NCI-H774 (cell line): Measurements from ENCODE around the gene CNTN2.

Experiments used
- DNase-seq: peaks from one replicate; lab custom pipeline; 2025; lab: John Stamatoyannopoulos, UW

CNTN2 gene

GRCh38 chr1:205054013-205054412, 11.0 kb downstream of the CNTN2 start:
- DNase-seq, result no peak

- DNase-seq, result no peak
These were observed 13.2 kb downstream of the CNTN2 start for GRCh38 chr1:205056188-205056611.

GRCh38 chr1:205056956-205057568, 14.1 kb downstream of the CNTN2 start:
- no peak for DNase-seq

GRCh38 chr1:205057808-205058575, 15.0 kb downstream of the CNTN2 start:
- DNase-seq, result no peak

DNA sequence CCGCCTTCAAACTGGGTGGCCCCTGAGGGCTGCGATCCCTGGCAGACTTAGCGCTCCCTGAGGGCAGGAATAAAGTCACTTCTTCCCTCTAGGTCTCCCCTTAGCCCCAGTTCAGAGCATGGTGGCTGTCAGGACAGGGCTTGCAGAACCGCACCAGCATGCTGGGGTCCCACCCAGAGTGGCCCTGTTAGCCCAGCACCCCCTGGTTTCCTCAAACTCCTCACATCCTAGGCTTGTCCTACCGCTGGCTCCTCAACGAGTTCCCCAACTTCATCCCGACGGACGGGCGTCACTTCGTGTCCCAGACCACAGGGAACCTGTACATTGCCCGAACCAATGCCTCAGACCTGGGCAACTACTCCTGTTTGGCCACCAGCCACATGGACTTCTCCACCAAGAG, 15.8 kb downstream of the CNTN2 start:
- no peak for DNase-seq

DNA sequence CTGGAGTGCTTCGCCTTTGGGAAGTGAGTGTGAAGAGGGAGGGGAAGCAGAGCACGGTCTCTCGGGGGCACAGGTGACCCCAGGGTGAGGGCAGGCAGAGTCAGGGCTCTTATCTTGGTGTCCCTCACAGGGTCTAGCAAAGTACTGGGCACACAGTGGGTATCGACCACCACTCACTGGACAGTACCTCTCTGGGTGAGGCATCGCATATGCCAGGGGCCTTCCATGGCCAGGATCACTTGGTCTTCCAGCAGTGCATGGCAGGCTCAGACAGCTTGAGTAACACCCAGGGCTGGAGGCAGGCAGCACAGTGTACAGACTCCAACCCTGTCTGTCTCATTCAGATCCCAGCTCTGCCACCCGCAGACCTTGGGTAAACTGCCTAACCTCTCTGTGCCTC, 16.6 kb downstream of the CNTN2 start:
- no peak for DNase-seq

GRCh38 chr1:205060746-205061145, 17.7 kb downstream of the CNTN2 start:
- no peak for DNase-seq

- DNase-seq, result no peak
These were observed 18.2 kb downstream of the CNTN2 start for GRCh38 chr1:205061227-205061626.

GRCh38 chr1:205061665-205062069, 18.7 kb downstream of the CNTN2 start:
- DNase-seq, result peak; percentile 64

GRCh38 chr1:205062319-205062718, 19.3 kb downstream of the CNTN2 start:
- no peak for DNase-seq

DNA sequence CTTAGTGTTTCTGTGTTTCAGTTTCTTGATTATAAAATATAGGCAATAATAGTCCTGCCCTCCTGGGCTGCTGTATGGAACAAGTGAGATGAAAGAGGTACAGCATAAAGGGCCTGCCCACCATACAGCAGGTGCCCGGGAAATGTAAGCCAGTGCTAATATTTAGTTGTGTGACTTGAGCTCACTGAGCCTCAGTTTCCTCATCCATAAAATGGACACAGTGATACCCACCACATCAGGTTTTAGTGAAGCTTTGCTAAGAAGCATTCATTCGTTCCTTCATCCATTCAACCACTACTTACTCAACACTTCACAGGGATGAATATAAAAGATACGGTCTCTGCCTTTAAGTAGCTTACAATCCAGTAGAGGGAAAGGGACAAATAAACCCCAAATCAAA, 19.9 kb downstream of the CNTN2 start:
- no peak for DNase-seq

DNA sequence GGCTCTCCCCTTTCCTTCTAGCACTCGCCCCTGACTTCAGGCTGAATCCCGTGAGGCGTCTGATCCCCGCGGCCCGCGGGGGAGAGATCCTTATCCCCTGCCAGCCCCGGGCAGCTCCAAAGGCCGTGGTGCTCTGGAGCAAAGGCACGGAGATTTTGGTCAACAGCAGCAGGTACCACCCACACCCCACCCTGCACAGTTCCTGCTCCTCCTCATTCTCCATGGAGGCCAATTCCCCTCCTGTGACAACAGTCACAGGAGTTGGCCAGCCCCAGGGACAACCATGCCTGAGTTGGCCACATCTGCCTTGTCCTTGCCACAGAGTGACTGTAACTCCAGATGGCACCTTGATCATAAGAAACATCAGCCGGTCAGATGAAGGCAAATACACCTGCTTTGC, 21.3 kb downstream of the CNTN2 start:
- DNase-seq, result no peak

DNA sequence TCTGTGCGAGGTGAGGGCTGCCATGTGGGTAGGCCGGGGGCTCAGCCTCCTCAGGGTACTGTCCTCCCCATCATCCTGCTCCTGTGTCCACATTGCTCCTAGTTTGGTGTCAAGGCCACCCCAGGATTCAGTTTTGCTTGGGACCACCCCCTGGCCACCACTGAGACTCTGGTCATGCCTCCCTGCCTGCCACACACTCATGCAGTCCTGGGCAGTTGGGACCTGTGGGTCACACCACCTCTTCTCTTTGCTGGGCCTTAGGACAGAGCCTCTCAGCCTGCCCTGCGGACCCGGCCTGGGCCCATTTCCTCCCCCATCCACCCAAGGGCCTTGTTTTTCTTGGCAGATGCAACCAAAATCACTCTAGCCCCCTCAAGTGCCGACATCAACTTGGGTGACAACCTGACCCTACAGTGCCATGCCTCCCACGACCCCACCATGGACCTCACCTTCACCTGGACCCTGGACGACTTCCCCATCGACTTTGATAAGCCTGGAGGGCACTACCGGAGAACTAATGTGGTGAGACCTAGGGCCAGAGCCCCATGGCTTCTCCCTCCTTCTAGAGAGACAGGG, 21.8 kb downstream of the CNTN2 start:
- no peak for DNase-seq

DNA sequence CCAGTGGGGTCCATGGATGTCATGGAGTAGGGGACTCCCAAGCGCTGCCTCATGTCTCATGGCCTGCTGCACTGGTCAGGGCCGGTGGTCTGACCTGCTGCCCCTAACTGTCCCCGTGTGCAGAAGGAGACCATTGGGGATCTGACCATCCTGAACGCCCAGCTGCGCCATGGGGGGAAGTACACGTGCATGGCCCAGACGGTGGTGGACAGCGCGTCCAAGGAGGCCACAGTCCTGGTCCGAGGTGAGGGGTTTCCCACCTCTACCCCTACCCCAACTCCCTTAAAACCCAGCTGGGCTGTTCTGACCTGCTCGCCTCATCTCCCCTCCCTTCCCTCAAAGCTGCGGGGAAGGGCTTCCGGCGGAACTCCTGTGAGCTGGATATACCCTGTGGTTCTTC, 22.7 kb downstream of the CNTN2 start:
- DNase-seq, result no peak

DNA sequence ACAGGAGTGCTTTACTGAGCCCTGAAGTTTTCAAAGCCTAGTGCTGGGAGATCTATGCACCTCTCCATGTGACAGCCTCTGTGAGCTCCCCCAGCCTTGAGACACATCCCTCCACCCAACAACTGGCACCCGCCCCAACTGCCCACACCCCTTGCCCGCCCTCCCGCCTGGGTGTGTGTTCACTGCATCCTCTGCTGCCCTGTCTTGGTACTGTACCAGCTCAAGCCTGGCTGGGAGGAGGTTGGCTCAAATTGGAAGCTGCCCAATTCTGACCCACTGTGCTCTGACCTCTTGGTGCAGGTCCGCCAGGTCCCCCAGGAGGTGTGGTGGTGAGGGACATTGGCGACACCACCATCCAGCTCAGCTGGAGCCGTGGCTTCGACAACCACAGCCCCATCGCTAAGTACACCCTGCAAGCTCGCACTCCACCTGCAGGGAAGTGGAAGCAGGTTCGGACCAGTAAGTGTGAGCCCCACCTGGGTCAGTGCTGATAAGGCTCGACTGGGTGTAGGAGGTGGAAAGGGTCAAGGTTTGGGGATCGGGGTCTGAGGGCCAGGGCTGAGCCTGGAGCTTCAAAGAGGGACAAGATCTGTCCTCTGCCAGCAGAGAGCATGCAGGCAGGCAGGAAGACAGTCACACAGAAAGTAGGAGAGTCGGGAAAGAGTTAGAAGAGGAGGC, 23.3 kb downstream of the CNTN2 start:
- no peak for DNase-seq

DNA sequence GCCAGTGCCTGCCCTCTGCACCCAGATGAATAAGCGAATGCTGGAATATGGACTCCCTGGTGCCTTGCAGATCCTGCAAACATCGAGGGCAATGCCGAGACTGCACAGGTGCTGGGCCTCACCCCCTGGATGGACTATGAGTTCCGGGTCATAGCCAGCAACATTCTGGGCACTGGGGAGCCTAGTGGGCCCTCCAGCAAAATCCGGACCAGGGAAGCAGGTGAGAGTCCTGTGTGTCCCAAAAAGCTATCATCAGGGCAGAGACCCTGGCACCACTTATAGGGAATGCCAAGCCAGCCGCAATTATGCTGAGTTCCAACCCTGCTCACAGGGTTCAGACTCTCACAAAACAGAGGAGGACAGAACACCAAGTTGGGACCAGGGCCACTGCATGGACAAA, 24.0 kb downstream of the CNTN2 start:
- no peak for DNase-seq

DNA sequence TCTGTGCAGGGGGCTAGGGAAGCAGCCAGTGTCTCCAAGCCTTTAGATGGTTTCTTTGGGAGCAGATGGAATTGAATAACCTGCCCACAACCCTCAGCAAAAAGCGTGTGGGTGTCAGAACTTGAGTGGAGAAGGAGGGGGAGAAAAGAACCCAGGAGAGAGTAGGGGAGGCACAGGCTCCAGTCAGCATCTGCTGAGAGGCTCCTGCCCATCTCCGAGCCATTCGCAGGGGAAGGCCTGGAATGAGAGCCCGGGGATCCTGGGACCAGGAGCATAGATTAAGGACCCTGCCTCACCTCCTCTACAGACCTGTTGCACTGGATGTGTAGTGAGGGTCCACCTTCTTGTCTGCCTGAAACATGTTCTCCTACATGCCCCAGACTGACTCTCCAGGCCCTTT, 25.0 kb downstream of the CNTN2 start:
- no peak for DNase-seq

- DNase-seq, result no peak
These were observed 25.5 kb downstream of the CNTN2 start for GRCh38 chr1:205068457-205069040.

DNA sequence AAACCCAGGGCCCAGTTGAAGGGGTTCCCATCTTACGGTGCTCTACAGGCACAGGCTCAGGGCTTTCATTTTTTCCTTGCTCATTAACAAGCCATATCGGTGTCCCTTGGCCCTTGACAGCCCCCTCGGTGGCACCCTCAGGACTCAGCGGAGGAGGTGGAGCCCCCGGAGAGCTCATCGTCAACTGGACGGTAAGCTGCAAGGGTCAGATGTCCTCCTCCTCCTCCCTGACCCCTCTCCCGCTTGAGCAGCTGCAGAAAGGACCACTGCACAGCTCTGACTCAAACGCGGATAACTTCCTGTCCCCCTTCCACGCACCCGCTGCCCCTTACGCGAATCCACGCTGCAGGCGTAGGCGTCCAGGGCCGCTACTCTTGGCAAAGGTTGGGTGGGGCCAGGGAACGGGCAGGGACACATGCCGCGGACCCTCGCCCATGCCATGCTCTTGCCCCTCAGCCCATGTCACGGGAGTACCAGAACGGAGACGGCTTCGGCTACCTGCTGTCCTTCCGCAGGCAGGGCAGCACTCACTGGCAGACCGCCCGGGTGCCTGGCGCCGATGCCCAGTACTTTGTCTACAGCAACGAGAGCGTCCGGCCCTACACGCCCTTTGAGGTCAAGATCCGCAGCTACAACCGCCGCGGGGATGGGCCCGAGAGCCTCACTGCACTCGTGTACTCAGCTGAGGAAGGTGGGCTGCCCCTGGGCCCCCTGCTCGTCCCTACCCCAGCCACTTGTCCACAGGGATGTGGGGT, 26.5 kb downstream of the CNTN2 start:
- DNase-seq, result no peak

GRCh38 chr1:205071028-205071409, 28.0 kb downstream of the CNTN2 start:
- DNase-seq, result no peak

DNA sequence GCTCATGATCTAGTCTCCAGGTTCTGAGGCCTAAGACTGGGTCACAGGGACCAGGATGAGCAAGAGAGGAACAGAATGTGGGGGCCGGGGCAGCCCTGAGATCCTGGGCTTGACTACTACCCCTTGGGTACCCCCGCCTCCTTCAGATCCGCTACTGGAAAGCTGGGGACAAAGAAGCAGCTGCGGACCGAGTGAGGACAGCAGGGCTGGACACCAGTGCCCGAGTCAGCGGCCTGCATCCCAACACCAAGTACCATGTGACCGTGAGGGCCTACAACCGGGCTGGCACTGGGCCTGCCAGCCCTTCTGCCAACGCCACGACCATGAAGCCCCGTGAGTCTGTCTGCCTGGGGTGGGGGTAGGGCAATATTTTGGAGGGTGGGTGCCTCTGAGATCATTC, 28.8 kb downstream of the CNTN2 start:
- no peak for DNase-seq

DNA sequence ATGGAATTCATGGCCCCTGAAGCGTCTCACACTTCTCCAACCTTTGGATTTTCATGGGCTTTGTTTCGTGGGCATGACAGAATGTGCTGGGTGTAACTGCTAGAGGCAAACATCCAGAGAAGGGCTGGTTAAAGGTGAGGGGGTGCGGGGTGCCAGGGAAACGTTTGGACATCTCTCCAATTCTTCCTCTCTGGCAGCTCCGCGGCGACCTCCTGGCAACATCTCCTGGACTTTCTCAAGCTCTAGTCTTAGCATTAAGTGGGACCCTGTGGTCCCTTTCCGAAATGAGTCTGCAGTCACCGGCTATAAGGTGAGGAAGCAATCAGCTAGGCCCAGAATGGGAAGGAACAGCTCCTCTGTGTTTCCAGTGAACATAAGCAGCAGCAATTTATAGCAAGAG, 29.3 kb downstream of the CNTN2 start:
- no peak for DNase-seq
